CD4-positive, alpha-beta T cell (primary cell): Measurements from ENCODE around the gene ZNF23. TPM values are rescaled to one million over a fixed set of nuclear protein-coding genes. Genes with fewer than 3 reads are reported as not detected.

Experiments
- ATAC-seq: fragments of 200-7000 bp; cut with Tn5 transposase; one replicate; pipeline ENCODE4 v1.10.0; 2022; ENCODE audit warnings: mild to moderate bottlenecking; ENCODE audit not compliant: poor library complexity
- CTCF ChIA-PET: fragments of 350-600 bp; sonication (Branson Sonifier 250); formaldehyde crosslinking; loops from one replicate; lab custom pipeline; 2021; ENCODE audit warnings: antibody characterized with exemption, inconsistent platforms; lab: Charles Lee
- POLR2A ChIA-PET: fragments of 350-600 bp; sonication (Branson Sonifier 250); formaldehyde crosslinking; loops from one replicate; lab custom pipeline; 2021; ENCODE audit warnings: antibody characterized with exemption, inconsistent platforms; lab: Charles Lee
- DNase-seq, 14 experiments: peaks; one replicate each; pipeline ENCODE4 v3.0.0-alpha.2; 2013 to 2020; ENCODE audit warnings: mixed read lengths in 2 of 14
- H3K27ac ChIP-seq, 2 donors: one replicate each; pipeline versions ENCODE4 v1.5.1 to v1.7.0; 2013; ENCODE audit warnings: low read length in 2 of 2, low read depth in 1 of 2, mild to moderate bottlenecking in 1 of 2
- H3K27me3 ChIP-seq, 2 experiments: 1 replicate in 1 of 2; 2 replicates in 1 of 2; pipeline versions ENCODE4 v1.6.1 to v1.7.0; 2013; ENCODE audit warnings: low read length in 2 of 2, control low read depth in 1 of 2, mild to moderate bottlenecking in 1 of 2, moderate library complexity in 1 of 2; ENCODE audit not compliant: insufficient read depth in 2 of 2, control insufficient read depth in 1 of 2
- H3K36me3 ChIP-seq: one replicate; pipeline ENCODE4 v1.6.1; 2013; ENCODE audit warnings: low read length, control low read depth; ENCODE audit not compliant: insufficient read depth
- H3K4me1 ChIP-seq: one replicate; pipeline ENCODE4 v1.6.1; 2013; ENCODE audit warnings: low read length, control low read depth; ENCODE audit not compliant: insufficient read depth
- H3K4me3 ChIP-seq: one replicate; pipeline ENCODE4 v1.5.1; 2013; ENCODE audit warnings: mild to moderate bottlenecking, low read length, moderate library complexity
- H3K9me3 ChIP-seq, 2 experiments: 1 replicate in 1 of 2; 2 replicates in 1 of 2; pipeline versions ENCODE4 v1.6.1 to v1.7.0; 2013; ENCODE audit warnings: low read length in 2 of 2, mild to moderate bottlenecking in 2 of 2, control low read depth in 1 of 2, moderate library complexity in 1 of 2; ENCODE audit not compliant: control insufficient read depth in 1 of 2, insufficient read depth in 1 of 2
- H3K27ac Mint-ChIP-seq: one replicate; pipeline ENCODE4 v1.8.0; 2020; ENCODE audit warnings: mixed read lengths
- H3K27me3 Mint-ChIP-seq: one replicate; pipeline ENCODE4 v1.8.0; 2021; ENCODE audit warnings: mixed read lengths
- H3K36me3 Mint-ChIP-seq: one replicate; pipeline ENCODE4 v1.8.0; 2021; ENCODE audit warnings: low read depth, mixed read lengths
- H3K4me1 Mint-ChIP-seq: one replicate; pipeline ENCODE4 v1.8.0; 2021; ENCODE audit warnings: low read depth, mixed read lengths
- H3K4me3 Mint-ChIP-seq: one replicate; pipeline ENCODE4 v1.8.0; 2020; ENCODE audit warnings: mild to moderate bottlenecking, mixed read lengths
- H3K9me3 Mint-ChIP-seq: one replicate; pipeline ENCODE4 v1.8.0; 2020; ENCODE audit warnings: mixed read lengths
- intact Hi-C, 2 experiments: fragments of 100-400 bp; cut with DNase I in 1 of 2; cut with micrococcal nuclease in 1 of 2; formaldehyde crosslinking; loops; one replicate each; pipeline versions ENCODE4 v1.15.1 to v1.9.0; 2023 to 2025; cut with DNase I, micrococcal nuclease
- total RNA-seq, 174 experiments: library from RNA in 2 of 174; stranded (reverse) in 2 of 174; gene quantifications; one replicate each; pipeline ENCODE4 v1.2.3 and lab custom pipeline; 2021 to 2026
- TF ChIP-seq, protein P1 (sequence below): fragments of 200-600 bp; IDR thresholded peaks from one replicate; pipeline ENCODE4 v1.8.0; 2022; ENCODE audit warnings: antibody characterized with exemption, mild to moderate bottlenecking

The ZNF23 gene
- total RNA-seq, 2 experiments from 2014 or later = 7.0 to 8.4 TPM

DNA sequence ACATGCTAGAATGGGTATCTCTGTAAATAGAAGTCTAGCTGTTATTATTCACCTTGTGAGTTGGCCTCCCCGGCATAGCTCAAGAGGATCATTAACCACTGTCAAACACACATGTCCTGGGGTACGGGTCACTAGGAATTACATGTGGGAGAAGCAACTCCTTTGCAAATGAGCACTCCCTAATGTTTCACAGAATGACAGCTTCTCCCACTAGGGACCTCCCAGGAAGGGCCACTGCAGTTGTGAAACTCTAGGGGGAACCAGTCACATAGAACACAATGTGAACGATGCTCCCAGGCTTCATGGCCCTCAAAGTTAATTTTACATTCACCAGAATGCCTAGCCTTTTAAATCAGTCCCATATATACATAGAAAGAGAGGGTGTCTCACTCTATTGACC lies 39.5 kb upstream of the ZNF23 start:
- intact Hi-C loops = no loop called here
- H3K4me3 Mint-ChIP-seq = no peak overlapping the region
- TF ChIP-seq, protein P1, sequence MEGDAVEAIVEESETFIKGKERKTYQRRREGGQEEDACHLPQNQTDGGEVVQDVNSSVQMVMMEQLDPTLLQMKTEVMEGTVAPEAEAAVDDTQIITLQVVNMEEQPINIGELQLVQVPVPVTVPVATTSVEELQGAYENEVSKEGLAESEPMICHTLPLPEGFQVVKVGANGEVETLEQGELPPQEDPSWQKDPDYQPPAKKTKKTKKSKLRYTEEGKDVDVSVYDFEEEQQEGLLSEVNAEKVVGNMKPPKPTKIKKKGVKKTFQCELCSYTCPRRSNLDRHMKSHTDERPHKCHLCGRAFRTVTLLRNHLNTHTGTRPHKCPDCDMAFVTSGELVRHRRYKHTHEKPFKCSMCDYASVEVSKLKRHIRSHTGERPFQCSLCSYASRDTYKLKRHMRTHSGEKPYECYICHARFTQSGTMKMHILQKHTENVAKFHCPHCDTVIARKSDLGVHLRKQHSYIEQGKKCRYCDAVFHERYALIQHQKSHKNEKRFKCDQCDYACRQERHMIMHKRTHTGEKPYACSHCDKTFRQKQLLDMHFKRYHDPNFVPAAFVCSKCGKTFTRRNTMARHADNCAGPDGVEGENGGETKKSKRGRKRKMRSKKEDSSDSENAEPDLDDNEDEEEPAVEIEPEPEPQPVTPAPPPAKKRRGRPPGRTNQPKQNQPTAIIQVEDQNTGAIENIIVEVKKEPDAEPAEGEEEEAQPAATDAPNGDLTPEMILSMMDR = no peak
- Histone ChIP-seq H3K9me3 (no peaks in the 10 kb centered on the region), H3K36me3 (no peaks in the 10 kb centered on the region), H3K4me1 (no peaks in the 10 kb centered on the region), H3K4me3 (no peak overlapping the region), H3K27me3 (no peaks in the 10 kb centered on the region), H3K27ac (no peak overlapping the region)
- no peaks in the 10 kb centered on the region for H3K36me3 Mint-ChIP-seq
- ATAC-seq (no peak), DNase-seq (no peak)
- H3K4me1 Mint-ChIP-seq = no peaks in the 10 kb centered on the region
- H3K9me3 Mint-ChIP-seq = no peaks in the 10 kb centered on the region
- ChIA-PET CTCF (interaction anchor here (4.1 kb wide), 1 partner anchor 89 kb away, joined by 42 read pairs; no protein-coding TSS in a partner anchor), POLR2A (interaction anchor here (0.6 kb wide), 1 partner anchor 86 kb away, joined by 3 read pairs; no protein-coding TSS in a partner anchor)
- H3K27ac Mint-ChIP-seq = no peak overlapping the region
- peaks cover 19% of the 10 kb centered on the region for H3K27me3 Mint-ChIP-seq

DNA sequence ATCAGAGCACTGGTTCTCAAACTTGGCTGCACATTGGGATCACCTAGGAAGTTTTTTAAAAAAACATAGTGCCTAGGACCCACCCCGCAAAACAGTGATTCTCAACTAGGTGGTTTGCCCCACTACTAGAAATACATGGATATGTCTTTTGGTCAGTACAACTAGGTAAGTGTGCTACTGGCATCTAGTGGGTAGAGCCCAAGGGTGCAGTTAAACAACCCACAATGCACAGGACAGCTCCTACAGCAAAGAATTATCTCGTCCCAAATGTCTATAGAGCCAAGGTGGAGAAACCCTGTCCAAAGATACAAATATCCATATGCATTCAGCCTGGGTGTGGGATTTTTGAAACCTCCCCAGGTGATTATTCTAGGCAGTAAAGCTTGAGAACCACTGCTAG lies 38.9 kb upstream of the ZNF23 start:
- no peak overlapping the region for H3K27ac ChIP-seq
- no peaks in the 10 kb centered on the region for H3K4me1 ChIP-seq
- ATAC-seq (no peak), DNase-seq (no peak)
- H3K36me3 ChIP-seq = no peaks in the 10 kb centered on the region
- Mint-ChIP-seq H3K36me3 (no peaks in the 10 kb centered on the region), H3K27ac (no peak overlapping the region), H3K4me1 (no peaks in the 10 kb centered on the region), H3K27me3 (peaks cover 19% of the 10 kb centered on the region), H3K4me3 (no peak overlapping the region), H3K9me3 (no peaks in the 10 kb centered on the region)
- TF ChIP-seq, protein P1 = no peak
- H3K27me3 ChIP-seq = no peaks in the 10 kb centered on the region
- ChIA-PET CTCF (interaction anchor here (4.1 kb wide), 1 partner anchor 88 kb away, joined by 42 read pairs; no protein-coding TSS in a partner anchor), POLR2A (interaction anchor here (0.6 kb wide), 1 partner anchor 86 kb away, joined by 3 read pairs; no protein-coding TSS in a partner anchor)
- intact Hi-C loops = loop anchor here in 1 of 2 experiments (1.0 kb wide), 1 partner anchor 89 kb away; no protein-coding TSS in a partner anchor
- no peaks in the 10 kb centered on the region for H3K9me3 ChIP-seq
- no peak overlapping the region for H3K4me3 ChIP-seq

DNA sequence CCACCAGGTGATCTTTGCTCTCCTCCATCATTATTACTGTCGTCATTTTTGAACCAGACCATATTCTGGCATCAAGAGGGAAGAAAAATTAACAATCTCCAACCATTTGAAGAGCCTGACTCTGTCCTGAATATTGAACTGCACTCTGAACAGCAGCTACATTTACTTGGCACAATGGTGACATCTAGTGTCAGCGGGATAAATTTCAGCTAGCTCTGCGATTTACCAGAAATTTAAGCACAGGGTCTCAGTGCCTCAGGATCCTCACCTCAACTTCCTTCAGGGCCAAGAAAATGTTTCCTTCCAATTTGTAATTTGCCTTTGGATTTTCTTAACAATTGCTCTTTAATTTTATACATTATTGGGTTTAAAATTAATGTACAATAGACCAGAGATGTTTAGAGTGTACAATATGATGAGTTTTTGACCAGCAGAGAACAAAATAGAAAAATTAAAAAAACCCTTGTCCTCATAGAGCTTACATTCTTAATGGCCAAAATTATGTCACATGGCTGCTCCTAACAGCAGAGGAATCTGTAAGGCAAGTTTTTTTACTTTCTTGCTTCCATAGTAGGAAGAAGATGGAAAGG lies 37.8 kb upstream of the ZNF23 start:
- Mint-ChIP-seq H3K27ac (no peak overlapping the region), H3K36me3 (no peaks in the 10 kb centered on the region), H3K4me1 (no peaks in the 10 kb centered on the region), H3K9me3 (no peaks in the 10 kb centered on the region), H3K27me3 (peaks cover 19% of the 10 kb centered on the region), H3K4me3 (no peak overlapping the region)
- Histone ChIP-seq H3K27ac (no peak overlapping the region), H3K9me3 (no peaks in the 10 kb centered on the region), H3K27me3 (no peaks in the 10 kb centered on the region), H3K36me3 (no peaks in the 10 kb centered on the region), H3K4me1 (no peaks in the 10 kb centered on the region), H3K4me3 (no peak overlapping the region)
- ChIA-PET CTCF (interaction anchor here (1.0 to 4.1 kb wide), 5 partner anchors 21 to 462 kb away, joined by 3 to 42 read pairs (median 4); no protein-coding TSS in a partner anchor), POLR2A (interaction anchor here (0.7 to 1.1 kb wide), 2 partner anchors 16 to 87 kb away, joined by 3 read pairs; no protein-coding TSS in a partner anchor)
- ATAC-seq = peak; percentile 78
- TF ChIP-seq, protein P1 = peak; percentile 79
- DNase-seq = peak in 13 of 14 experiments; percentile 10 to 79 (median 33)
- intact Hi-C loops = loop anchor here (1.0 to 5.0 kb wide), 3 partner anchors 38 to 88 kb away; partner anchors contain the start of gene ZNF23 (in 1 of the 2)
